HG02642 (cell line): ENCODE results near the gene MISP.
"Not testable (repeated sequence)": the region's sequence is repeated elsewhere in the genome, so short reads cannot be mapped to it uniquely, and the experiment has no call there.

ENCODE experiments used
- ATAC-seq: cut with Tn5 transposase; IDR thresholded peaks from one replicate; pipeline ENCODE4 v1.9.1; 2021; ENCODE audit warnings: mild to moderate bottlenecking; ENCODE audit not compliant: unreplicated experiment, poor library complexity

Gene MISP

DNA sequence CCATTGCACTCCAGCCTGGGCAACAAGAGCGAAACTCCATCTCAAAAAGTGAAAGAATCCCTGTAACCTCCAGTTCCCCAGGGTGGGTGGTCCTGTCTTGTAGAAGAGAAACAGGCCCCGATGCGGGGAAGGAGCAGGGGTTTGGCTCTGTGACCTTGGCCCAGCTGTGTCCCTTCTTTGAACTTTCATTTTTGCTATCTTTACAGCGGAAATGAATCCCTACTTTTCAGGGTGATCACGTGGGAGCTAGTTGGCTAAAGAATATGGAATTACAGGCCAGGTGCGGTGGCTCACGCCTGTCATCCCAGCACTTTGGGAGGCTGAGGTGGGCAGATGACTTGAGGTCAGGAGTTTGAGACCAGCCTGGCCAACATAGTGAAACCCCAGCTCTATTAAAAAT lies 5.8 kb upstream of the MISP start:
- not testable (repeated sequence) for ATAC-seq

- ATAC-seq: no peak
Observed at GRCh38 chr19:746208-746819, 4.6 kb upstream of the MISP start.

GRCh38 chr19:746956-747355 lies 4.0 kb upstream of the MISP start:
- ATAC-seq: no peak

DNA sequence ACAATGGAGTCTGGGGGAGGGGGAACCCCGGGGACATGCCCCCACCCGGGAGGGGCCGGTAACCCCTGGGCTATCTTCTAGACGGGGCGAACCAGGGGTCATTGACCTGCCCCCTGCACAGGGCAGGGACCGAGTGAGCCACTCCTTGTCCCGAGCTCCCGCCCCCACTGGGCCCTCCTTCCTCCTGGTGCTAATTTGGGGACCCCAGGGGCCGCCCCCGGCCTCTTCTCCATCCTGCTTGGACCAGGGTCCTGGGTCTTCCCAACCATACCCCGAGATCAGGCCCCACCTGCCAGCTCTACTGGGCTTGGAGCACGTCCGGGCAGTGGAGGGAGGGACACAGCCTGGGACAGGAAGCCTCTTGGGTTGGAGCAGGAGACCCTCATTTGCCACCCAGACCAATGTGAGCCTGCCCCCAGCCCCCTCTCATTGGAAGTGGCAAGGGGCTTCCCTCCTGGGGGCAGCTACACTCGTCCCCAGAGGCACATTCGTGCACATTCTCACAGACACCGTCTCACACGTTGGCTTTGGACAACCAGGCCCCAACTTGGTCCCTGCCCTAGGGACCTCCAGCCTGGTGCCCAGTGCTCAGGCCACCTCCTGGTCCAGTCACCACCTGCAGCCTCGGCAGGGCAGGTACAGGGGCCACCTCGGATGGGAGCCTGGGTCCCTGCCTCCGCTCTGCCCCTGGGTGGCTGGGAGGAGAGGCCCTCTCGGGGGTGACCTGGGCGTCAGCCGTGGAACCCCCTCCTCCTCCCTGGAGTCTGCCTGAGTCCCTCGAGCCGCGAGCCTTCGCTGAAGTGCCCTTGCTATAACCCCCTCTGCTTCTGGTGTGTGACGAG lies 3.3 kb upstream of the MISP start:
- ATAC-seq: no peak

DNA sequence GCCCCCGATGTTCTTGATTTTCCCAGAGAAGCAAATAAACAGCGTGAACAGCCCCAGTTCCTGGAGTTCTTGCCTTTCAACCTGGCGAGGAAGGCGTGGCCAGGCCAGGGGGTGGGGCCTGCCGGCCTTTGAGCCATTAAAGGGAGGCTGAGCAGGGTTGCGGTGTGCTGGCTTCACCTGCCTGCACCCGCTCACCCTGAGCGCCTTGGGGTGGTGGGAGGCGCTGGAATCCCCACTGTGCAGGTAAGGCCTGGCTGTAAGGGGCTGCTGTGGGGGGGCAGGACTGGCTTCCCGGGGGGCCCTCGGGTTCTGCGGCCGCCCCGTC lies 2.7 kb upstream of the MISP start:
- no peak for ATAC-seq

DNA sequence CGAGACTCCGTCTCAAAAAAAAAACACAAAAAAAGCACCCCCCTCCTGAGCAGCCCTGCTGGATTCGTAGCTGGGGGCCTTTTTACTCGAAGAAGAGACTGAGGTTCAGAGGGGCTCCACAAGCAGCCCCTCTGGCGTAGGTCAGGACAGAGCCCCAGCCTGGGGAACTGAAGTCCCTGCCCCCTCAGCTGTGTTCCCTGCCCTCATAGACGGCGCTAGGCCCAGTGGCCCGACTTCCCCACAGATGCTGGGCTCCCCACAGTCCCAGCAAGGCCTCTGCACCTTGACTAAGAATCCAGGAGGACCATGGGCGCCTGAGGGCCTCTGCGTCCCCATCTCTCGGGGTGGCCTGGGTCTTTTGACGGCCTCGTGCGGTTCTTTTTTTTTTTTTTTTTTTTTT lies 1.1 kb upstream of the MISP start:
- no peak for ATAC-seq

GRCh38 chr19:751501-752341 lies 809 bp downstream of the MISP start:
- ATAC-seq: no peak

GRCh38 chr19:752652-753517 lies 2.0 kb downstream of the MISP start:
- no peak for ATAC-seq

DNA sequence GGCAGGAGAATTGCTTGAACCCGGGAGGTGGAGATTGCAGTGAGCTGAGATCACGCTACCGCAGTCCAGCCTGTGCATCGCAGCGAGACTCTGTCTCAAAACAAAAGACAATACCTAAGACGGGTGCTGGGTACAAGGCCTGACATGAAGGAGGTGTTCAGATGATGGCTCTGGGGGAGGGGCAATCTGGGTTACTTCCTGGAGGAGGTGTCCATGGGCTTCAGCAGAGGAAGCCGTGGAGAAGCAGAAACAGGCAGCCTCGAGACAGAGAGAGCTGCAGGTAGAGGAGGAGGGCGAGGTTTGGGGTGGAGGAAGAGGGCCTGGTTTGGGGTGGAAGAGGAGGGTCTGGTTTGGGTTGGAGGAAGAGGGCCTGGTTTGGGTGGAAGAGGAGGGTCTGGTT lies 3.6 kb downstream of the MISP start:
- no peak for ATAC-seq

GRCh38 chr19:755063-755462 lies 4.2 kb downstream of the MISP start:
- ATAC-seq: no peak

DNA sequence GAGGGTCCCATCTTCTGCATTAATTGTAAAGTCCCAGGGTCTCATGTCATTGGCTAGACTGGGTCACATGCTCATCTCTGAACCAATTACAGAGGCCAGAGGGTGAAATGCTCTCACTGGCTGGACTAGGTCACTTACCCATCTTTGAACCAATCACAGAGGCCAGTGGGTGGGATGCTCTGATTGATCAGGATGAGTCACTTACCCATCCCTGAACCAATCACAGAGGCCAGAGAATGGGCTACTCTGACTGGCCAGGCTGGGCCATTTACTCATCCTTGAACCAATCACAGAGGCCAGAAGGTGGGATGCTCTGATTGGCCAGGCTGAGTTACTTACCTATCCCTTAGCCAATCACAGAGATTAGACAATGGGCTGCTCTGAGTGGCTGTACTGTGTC lies 5.3 kb downstream of the MISP start:
- ATAC-seq: no peak

DNA sequence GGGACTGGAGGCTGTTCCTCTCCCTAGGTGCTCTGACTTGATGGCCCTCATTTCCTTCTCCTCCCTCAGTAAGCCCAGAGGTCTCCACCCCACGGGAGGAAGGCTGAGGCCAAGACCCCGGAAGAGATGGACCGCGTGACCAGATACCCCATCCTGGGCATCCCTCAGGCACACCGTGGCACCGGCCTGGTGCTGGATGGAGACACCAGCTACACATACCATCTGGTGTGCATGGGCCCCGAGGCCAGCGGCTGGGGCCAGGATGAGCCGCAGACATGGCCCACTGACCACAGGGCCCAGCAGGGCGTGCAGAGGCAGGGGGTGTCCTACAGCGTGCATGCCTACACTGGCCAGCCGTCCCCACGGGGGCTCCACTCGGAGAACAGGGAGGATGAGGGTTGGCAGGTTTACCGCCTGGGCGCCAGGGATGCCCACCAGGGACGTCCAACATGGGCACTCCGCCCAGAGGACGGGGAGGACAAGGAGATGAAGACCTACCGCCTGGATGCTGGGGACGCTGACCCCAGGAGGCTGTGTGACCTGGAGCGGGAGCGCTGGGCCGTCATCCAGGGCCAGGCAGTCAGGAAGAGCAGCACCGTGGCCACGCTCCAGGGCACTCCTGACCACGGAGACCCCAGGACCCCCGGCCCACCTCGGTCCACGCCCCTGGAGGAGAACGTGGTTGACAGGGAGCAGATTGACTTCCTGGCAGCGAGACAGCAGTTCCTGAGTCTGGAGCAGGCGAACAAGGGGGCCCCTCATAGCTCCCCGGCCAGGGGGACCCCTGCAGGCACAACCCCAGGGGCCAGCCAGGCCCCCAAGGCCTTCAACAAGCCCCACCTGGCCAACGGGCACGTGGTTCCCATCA lies 6.1 kb downstream of the MISP start:
- ATAC-seq: no peak

- ATAC-seq: no peak
Observed at GRCh38 chr19:757811-758668, 7.1 kb downstream of the MISP start.

GRCh38 chr19:763181-763580 lies 12.3 kb downstream of the MISP start:
- ATAC-seq: no peak

DNA sequence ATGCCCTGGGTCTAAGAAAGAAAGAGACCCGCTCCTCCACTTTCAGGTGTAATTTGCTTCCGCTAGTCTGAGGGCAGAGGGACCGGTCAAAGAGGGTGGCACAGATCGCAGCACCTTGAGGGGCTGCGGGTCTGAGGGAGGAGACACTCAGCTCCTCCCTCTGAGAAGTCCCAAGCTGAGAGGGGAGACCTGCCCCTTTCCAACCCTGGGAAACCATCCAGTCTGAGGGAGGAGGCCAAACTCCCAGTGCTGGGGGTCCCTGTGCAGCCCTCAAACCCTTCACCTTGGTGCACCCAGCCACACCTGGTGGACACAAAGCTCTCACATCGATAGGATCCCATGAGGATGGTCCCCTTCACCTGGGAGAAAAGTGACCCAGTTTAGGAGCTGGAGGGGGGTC lies 13.0 kb downstream of the MISP start:
- no peak for ATAC-seq

GRCh38 chr19:764301-764700 lies 13.4 kb downstream of the MISP start:
- ATAC-seq: no peak

DNA sequence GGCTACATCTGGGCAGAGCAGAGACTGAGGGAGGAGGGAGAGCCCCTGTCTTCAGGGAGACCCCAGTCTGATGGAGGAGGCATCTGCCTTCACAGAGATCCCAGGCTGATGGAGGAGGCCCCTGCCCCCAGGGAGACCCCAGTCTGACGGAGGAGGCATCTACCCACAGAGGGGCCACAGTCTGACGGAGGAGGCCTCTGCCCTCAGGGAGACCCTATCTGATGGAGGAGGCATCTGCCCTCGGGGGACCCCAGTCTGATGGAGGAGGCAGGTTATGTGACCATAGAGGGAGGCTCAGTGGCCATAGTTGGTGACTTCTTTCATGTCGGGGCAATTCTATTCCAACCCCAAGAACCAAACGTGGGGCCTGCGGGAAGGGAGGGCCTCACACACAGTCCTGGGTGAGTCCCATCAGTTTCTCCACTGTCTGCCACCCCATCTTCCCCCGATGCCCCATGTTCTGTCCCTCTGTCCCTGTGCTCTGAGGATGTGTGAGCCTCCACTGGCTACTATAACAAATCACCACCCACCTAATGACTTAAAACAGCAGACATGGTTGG lies 14.3 kb downstream of the MISP start:
- ATAC-seq: no peak

DNA sequence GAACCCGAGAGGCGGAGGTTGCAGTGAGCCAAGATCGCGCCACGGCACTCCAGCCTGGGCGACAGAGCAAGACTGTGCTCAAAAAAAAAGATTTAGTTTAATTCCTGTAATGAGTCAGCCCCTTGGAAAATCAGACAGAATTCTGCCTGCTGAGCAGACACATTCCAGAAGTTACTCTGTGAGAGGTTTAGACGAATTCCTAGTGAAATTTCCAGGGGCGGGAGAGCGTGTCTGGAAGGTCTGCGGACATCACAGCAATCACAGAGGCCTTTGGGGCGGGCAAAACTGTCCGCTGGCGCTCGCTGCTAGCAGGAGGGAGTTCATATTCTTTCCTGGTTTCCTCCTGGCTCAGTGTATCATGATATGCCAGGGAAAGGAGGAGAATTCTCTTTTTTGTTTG lies 17.5 kb downstream of the MISP start:
- no peak for ATAC-seq
